HepG2 (cell line): Measurements from ENCODE around the gene NFS1. TPM values are rescaled to one million over a fixed set of nuclear protein-coding genes. Genes with fewer than 3 reads are reported as not detected.

ENCODE experiments used
- ATAC-seq: fragments of 200-7000 bp; cut with Tn5 transposase; 3 replicates; pipeline ENCODE4 v1.9.1; 2020; ENCODE audit warnings: mild to moderate bottlenecking, moderate library complexity
- BruUV-seq: library from RNA; stranded (reverse); fragments of 400-500 nt; replicated peaks from 2 replicates; lab custom pipeline; 2021; lab: Mats Ljungman, UMichigan
- CTCF ChIA-PET: fragments of 300-600 bp; formaldehyde crosslinking; extraction: SDS; loops from one replicate; lab custom pipeline; 2021; ENCODE audit warnings: low total read pairs, inconsistent platforms, low intra/inter-chr PET ratio; lab: Yijun Ruan, JAX
- POLR2A ChIA-PET: fragments of 350-600 bp; sonication (Branson Sonifier 250); formaldehyde crosslinking; loops from one replicate; lab custom pipeline; 2020; ENCODE audit warnings: antibody characterized with exemption, inconsistent platforms; lab: Yijun Ruan, JAX
- DNase-seq: peaks from one replicate; pipeline ENCODE4 v3.0.0-alpha.2; 2015; ENCODE audit warnings: low spot score
- FAIRE-seq: peaks from 3 replicates; lab custom pipeline; 2011; peaks lifted over from hg19 to GRCh38; lab: Jason Lieb, UNC
- H2AFZ ChIP-seq: one replicate; pipeline ENCODE4 v1.6.1; 2011; ENCODE audit warnings: low read length, inconsistent platforms
- H3K27ac ChIP-seq: fragments of 300-600 bp; 3 replicates; pipeline ENCODE4 v1.8.0; 2011; ENCODE audit warnings: mixed run types, mild to moderate bottlenecking, mixed read lengths, low read length, inconsistent platforms; ENCODE audit not compliant: insufficient read depth; ENCODE audit errors: extremely low read length
- H3K27me3 ChIP-seq, 2 experiments: fragments of 200-600 bp in 1 of 2; 2 replicates in 1 of 2; 3 replicates in 1 of 2; pipeline versions ENCODE4 v1.6.0 to v1.8.0; 2011; ENCODE audit warnings: low read length in 2 of 2, mild to moderate bottlenecking in 2 of 2, moderate library complexity in 2 of 2, inconsistent platforms in 1 of 2; ENCODE audit not compliant: insufficient read depth in 2 of 2, control insufficient read depth in 1 of 2
- H3K36me3 ChIP-seq, 2 experiments: fragments of 200-600 bp in 1 of 2; replicated peaks in 1 of 2; 2 replicates in 1 of 2; 3 replicates in 1 of 2; pipeline versions ENCODE4 v1.5.1 to v1.8.0; 2011; ENCODE audit warnings: low read length in 2 of 2, inconsistent platforms in 1 of 2; ENCODE audit not compliant: insufficient read depth in 2 of 2, control insufficient read depth in 1 of 2
- H3K4me1 ChIP-seq: 2 replicates; pipeline ENCODE4 v1.5.1; 2012; ENCODE audit warnings: low read length, inconsistent platforms; ENCODE audit not compliant: insufficient read depth
- H3K4me2 ChIP-seq: 2 replicates; pipeline ENCODE4 v1.6.0; 2011; ENCODE audit warnings: low read depth, low read length, inconsistent platforms
- H3K4me3 ChIP-seq, 3 experiments: fragments of 200-600 bp in 1 of 3; sonication (generic), shearing (Covaris generic) in 1 of 3; replicated peaks in 1 of 3; 2 replicates each; pipeline ENCODE4 v1.5.1; 2011 to 2016; ENCODE audit warnings: low read length in 3 of 3, inconsistent platforms in 2 of 3, low read depth in 2 of 3, mild to moderate bottlenecking in 2 of 3, control low read depth in 1 of 3, mixed read lengths in 1 of 3; ENCODE audit not compliant: insufficient read depth in 1 of 3
- H3K79me2 ChIP-seq: one replicate; pipeline ENCODE4 v1.6.1; 2011; ENCODE audit warnings: low read length, inconsistent platforms; ENCODE audit not compliant: insufficient read depth
- H3K9ac ChIP-seq: 2 replicates; pipeline ENCODE4 v1.6.0; 2011; ENCODE audit warnings: mild to moderate bottlenecking, low read depth, low read length, inconsistent platforms; ENCODE audit not compliant: insufficient read depth
- H3K9me3 ChIP-seq: 2 replicates; pipeline ENCODE4 v1.5.1; 2012; ENCODE audit warnings: mild to moderate bottlenecking, low read length
- H4K20me1 ChIP-seq: 2 replicates; pipeline ENCODE4 v1.6.0; 2011; ENCODE audit warnings: inconsistent platforms, mild to moderate bottlenecking, low read length, moderate library complexity; ENCODE audit not compliant: insufficient read depth
- ATRX ChIP-seq: sonication (generic); formaldehyde crosslinking; IDR thresholded peaks from 2 replicates; pipeline ENCODE4 v1.4.0; 2020; ENCODE audit warnings: missing genetic modification reagents, borderline replicate concordance
- HDAC1 ChIP-seq: sonication (generic); formaldehyde crosslinking; IDR thresholded peaks from 2 replicates; pipeline ENCODE4 v1.5.1; 2020; ENCODE audit warnings: mild to moderate bottlenecking, missing genetic modification reagents
- HNRNPLL ChIP-seq: fragments of 200-400 bp; formaldehyde crosslinking; IDR thresholded peaks from 2 replicates; pipeline ENCODE4 v1.6.1; 2017; ENCODE audit warnings: mild to moderate bottlenecking, low read depth, low read length; ENCODE audit not compliant: poor library complexity, severe bottlenecking
- MBD4 ChIP-seq: IDR thresholded peaks from 2 replicates; pipeline ENCODE4 v1.6.1; 2012; ENCODE audit warnings: low read length, inconsistent platforms, borderline replicate concordance
- POLR2A ChIP-seq, 2 experiments: IDR thresholded peaks; 2 replicates each; pipeline ENCODE4 v1.6.1; 2011; ENCODE audit warnings: low read depth in 2 of 2, low read length in 2 of 2, mild to moderate bottlenecking in 1 of 2, moderate library complexity in 1 of 2; ENCODE audit not compliant: insufficient read depth in 1 of 2
- RBM22 ChIP-seq: fragments of 200-400 bp; formaldehyde crosslinking; optimal IDR thresholded peaks from 2 replicates; pipeline ENCODE3; 2017; ENCODE audit warnings: mild to moderate bottlenecking, low read length, moderate library complexity
- SRY ChIP-seq: sonication (generic); formaldehyde crosslinking; IDR thresholded peaks from 2 replicates; pipeline ENCODE4 v1.8.0; 2022; ENCODE audit warnings: mild to moderate bottlenecking, missing genetic modification reagents
- TEAD3 ChIP-seq: optimal IDR thresholded peaks from 2 replicates; pipeline ENCODE3; 2016; ENCODE audit warnings: borderline replicate concordance
- YEATS2 ChIP-seq: sonication (generic); formaldehyde crosslinking; IDR thresholded peaks from 2 replicates; pipeline ENCODE4 v1.4.0; 2020; ENCODE audit warnings: missing genetic modification reagents, borderline replicate concordance
- ZBTB20 ChIP-seq: sonication (generic); formaldehyde crosslinking; IDR thresholded peaks from 2 replicates; pipeline ENCODE4 v1.8.1; 2023; ENCODE audit warnings: missing genetic modification reagents, low read depth, mild to moderate bottlenecking, borderline replicate concordance
- ZMYM2 ChIP-seq: sonication (generic); formaldehyde crosslinking; IDR thresholded peaks from 2 replicates; pipeline ENCODE4 v1.8.0; 2022; ENCODE audit warnings: mild to moderate bottlenecking, missing genetic modification reagents
- WGBS: methylation state at CpG from one replicate; pipeline ENCODE4 v1.1.6; 2017; ENCODE audit warnings: low lambda C conversion rate; 5-methylcytosine and 5-hydroxymethylcytosine counted together
- in situ Hi-C: cut with HindIII; loops from 2 replicates; pipeline ENCODE4 v1.10.0; 2017; ENCODE audit warnings: low pct_unique_long_range_greater_than_20kb; ENCODE audit not compliant: extremely low pct_ligation_motif_present
- intact Hi-C: fragments of 100-400 bp; cut with micrococcal nuclease; formaldehyde crosslinking; loops from one replicate; pipeline ENCODE4 v1.10.0; 2022; ENCODE audit not compliant: unreplicated experiment
- polyA plus RNA-seq, 8 experiments: library from polyadenylated mRNA; depleted of rRNA in 3 of 8; stranded (reverse) in 7 of 8; unstranded in 1 of 8; fragments of >200 nt; fragmentation: Illumina TruSeq in 4 of 8; extraction: Trizol in 4 of 8; gene quantifications; 2 replicates each; pipeline versions ENCODE4 v1.2.1 to v1.2.3, GENCODE V29; 2011 to 2016; ENCODE audit warnings: low read depth in 4 of 8, missing spikeins in 1 of 8, mixed read lengths in 1 of 8; ENCODE audit not compliant: insufficient read depth in 1 of 8
- total RNA-seq, 5 experiments: library from RNA; depleted of rRNA; stranded (reverse); fragments of >200 nt; fragmentation: Illumina TruSeq; extraction: Trizol; gene quantifications; 2 replicates each; pipeline ENCODE4 v1.2.3, GENCODE V29; 2016; ENCODE audit warnings: low read depth in 1 of 5
- TF ChIP-seq, protein P1 (sequence below): sonication (generic); formaldehyde crosslinking; IDR thresholded peaks from 2 replicates; pipeline ENCODE4 v1.4.0; 2020; ENCODE audit warnings: missing genetic modification reagents
- TF ChIP-seq, protein P2 (sequence below): sonication (generic); formaldehyde crosslinking; IDR thresholded peaks from 2 replicates; pipeline ENCODE4 v1.4.0; 2020; ENCODE audit warnings: missing genetic modification reagents, borderline replicate concordance
- TF ChIP-seq, protein P3 (sequence below): fragments of 450-650 bp; IDR thresholded peaks from 2 replicates; pipeline ENCODE4 v1.6.1; 2016

The NFS1 gene
- total and polyA plus RNA-seq, 2 of the 13 experiments (the other 11 are each of a cell fraction or from before 2014, with no cell fraction given) = 65.9 to 88.1 TPM

DNA sequence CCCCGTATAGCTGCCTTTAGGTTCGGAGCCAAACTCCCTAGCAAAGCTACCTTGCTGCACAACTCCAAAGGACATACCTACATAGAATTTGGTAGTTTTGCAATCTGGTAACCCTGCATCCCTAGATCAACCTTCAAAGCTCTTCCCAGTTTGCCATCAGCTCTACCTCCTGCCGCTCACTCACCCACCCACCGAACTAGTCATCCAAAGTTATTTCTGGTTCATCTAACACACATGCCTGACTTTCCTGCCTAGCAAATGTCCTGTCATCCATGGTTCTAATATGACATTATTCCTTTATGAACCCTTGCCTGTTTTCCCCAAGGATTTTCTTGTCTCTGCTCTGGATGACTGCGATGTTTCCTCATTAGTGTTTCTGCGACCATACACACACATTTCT is 61.9 kb downstream of the NFS1 start:
- no peak for DNase-seq
- WGBS = 93% methylated on average over 6 of the region's 6 CpGs
- Histone ChIP-seq H3K9ac (no peak overlapping the region), H4K20me1 (peaks cover 47% of the 10 kb centered on the region), H3K4me1 (peaks cover 34% of the 10 kb centered on the region), H3K4me2 (no peak overlapping the region), H3K4me3 (no peak overlapping the region), H3K27me3 (no peaks in the 10 kb centered on the region), H2AFZ (no peak overlapping the region), H3K36me3 (peaks cover 7% of the 10 kb centered on the region in 2 experiments; a peak in 4 of 5 replicates), H3K9me3 (no peaks in the 10 kb centered on the region), H3K27ac (peak overlapping the region; percentile 68), H3K79me2 (peaks cover 94% of the 10 kb centered on the region)
- no peak for FAIRE-seq
- ChIA-PET CTCF (no interaction called here), POLR2A (interaction anchor here (0.8 to 4.1 kb wide), 6 partner anchors 9 to 105 kb away, joined by 3 to 21 read pairs (median 10); partner anchors contain the start of genes CPNE1, RBM12, RBM39 and SPAG4)
- intact Hi-C loops (no loop called here), in situ Hi-C loops (no loop called here)
- no peak for TF ChIP-seq HDAC1
- no peak for TF ChIP-seq ZBTB20
- TF ChIP-seq, protein P1, sequence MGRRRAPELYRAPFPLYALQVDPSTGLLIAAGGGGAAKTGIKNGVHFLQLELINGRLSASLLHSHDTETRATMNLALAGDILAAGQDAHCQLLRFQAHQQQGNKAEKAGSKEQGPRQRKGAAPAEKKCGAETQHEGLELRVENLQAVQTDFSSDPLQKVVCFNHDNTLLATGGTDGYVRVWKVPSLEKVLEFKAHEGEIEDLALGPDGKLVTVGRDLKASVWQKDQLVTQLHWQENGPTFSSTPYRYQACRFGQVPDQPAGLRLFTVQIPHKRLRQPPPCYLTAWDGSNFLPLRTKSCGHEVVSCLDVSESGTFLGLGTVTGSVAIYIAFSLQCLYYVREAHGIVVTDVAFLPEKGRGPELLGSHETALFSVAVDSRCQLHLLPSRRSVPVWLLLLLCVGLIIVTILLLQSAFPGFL (CRISPR knock-in tag) = no peak
- 0 out of 2 replicates have a peak, but pooled peaks have one; percentile 17 for TF ChIP-seq ZMYM2 (CRISPR knock-in tag)
- TF ChIP-seq MBD4 = 0 out of 2 replicates have a peak, but pooled peaks have one; percentile 16
- TF ChIP-seq ATRX (CRISPR knock-in tag) = no peak
- peak; percentile 81 for TF ChIP-seq RBM22
- TF ChIP-seq SRY (CRISPR knock-in tag) = no peak
- TF ChIP-seq YEATS2 (CRISPR knock-in tag) = no peak
- TF ChIP-seq HNRNPLL = no peak
- no peak for TF ChIP-seq TEAD3 (CRISPR knock-in tag)
- TF ChIP-seq POLR2A (IDR thresholded peaks at IDR 0.05; ENCODE audit: insufficient read depth in 1 of 2, low read depth in 2 of 2, low read length in 2 of 2) = 0 out of 4 replicates have a peak, but pooled peaks of 1 of the 2 experiments have one; percentile 27
- TF ChIP-seq, protein P2, sequence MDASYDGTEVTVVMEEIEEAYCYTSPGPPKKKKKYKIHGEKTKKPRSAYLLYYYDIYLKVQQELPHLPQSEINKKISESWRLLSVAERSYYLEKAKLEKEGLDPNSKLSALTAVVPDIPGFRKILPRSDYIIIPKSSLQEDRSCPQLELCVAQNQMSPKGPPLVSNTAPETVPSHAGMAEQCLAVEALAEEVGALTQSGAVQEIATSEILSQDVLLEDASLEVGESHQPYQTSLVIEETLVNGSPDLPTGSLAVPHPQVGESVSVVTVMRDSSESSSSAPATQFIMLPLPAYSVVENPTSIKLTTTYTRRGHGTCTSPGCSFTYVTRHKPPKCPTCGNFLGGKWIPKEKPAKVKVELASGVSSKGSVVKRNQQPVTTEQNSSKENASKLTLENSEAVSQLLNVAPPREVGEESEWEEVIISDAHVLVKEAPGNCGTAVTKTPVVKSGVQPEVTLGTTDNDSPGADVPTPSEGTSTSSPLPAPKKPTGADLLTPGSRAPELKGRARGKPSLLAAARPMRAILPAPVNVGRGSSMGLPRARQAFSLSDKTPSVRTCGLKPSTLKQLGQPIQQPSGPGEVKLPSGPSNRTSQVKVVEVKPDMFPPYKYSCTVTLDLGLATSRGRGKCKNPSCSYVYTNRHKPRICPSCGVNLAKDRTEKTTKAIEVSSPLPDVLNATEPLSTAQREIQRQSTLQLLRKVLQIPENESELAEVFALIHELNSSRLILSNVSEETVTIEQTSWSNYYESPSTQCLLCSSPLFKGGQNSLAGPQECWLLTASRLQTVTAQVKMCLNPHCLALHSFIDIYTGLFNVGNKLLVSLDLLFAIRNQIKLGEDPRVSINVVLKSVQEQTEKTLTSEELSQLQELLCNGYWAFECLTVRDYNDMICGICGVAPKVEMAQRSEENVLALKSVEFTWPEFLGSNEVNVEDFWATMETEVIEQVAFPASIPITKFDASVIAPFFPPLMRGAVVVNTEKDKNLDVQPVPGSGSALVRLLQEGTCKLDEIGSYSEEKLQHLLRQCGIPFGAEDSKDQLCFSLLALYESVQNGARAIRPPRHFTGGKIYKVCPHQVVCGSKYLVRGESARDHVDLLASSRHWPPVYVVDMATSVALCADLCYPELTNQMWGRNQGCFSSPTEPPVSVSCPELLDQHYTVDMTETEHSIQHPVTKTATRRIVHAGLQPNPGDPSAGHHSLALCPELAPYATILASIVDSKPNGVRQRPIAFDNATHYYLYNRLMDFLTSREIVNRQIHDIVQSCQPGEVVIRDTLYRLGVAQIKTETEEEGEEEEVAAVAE (CRISPR knock-in tag) = no peak
- TF ChIP-seq, protein P3, sequence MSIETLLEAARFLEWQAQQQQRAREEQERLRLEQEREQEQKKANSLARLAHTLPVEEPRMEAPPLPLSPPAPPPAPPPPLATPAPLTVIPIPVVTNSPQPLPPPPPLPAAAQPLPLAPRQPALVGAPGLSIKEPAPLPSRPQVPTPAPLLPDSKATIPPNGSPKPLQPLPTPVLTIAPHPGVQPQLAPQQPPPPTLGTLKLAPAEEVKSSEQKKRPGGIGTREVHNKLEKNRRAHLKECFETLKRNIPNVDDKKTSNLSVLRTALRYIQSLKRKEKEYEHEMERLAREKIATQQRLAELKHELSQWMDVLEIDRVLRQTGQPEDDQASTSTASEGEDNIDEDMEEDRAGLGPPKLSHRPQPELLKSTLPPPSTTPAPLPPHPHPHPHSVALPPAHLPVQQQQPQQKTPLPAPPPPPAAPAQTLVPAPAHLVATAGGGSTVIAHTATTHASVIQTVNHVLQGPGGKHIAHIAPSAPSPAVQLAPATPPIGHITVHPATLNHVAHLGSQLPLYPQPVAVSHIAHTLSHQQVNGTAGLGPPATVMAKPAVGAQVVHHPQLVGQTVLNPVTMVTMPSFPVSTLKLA = no peak
- no TSS peak for BruUV-seq
- no peak for ATAC-seq
